ENCODE data around the gene U2AF1L4. TPM values are rescaled to one million over a fixed set of nuclear protein-coding genes. Genes with fewer than 3 reads are reported as not detected.

The U2AF1L4 gene
- total RNA-seq, 2 donors from 2014 or later: 14.6 to 45.0 TPM

- intact Hi-C loops (cut with DNase I): loop anchor here (5.0 to 10.0 kb wide), 2 partner anchors 179 to 297 kb away; partner anchors contain the start of genes LRFN3, THAP8 and WDR62
- WGBS: under 1% methylated on average over 53 of the region's 53 CpGs
- Histone ChIP-seq H3K27ac (peak within 1 kb of the TSS; percentile 88 to 93), H3K36me3 (peaks cover 0 to 11% of the 10 kb centered on the region in 2 donors), H3K27me3 (replicated peaks; ENCODE audit: insufficient read depth) (no peaks in the 10 kb centered on the region), H3K9me3 (no peaks in the 10 kb centered on the region), H3K4me3 (peak within 1 kb of the TSS; percentile 69 to 97), H3K4me1 (replicated peaks) (peaks cover 6% of the 10 kb centered on the region)
- peak; percentile 99 for DNase-seq (ENCODE audit: low spot score)
- peak; percentile 93 for TF ChIP-seq POLR2AphosphoS5 (IDR thresholded peaks at IDR 0.05)
- TF ChIP-seq POLR2A (IDR thresholded peaks at IDR 0.05): peak; percentile 72
- TF ChIP-seq CTCF (IDR thresholded peaks at IDR 0.05): peak in 1 of 4 experiments; percentile 18
Observed at GRCh38 chr19:35757749-35758608, 12.8 kb upstream of the U2AF1L4 start, which contains the start of gene PROSER3. Gene PROSER3, plus strand, starts transcription at chr19:35758176. Its CDS starts 40 bp downstream, at chr19:35758216.

- no peaks in the 10 kb centered on the region for H3K9me3 ChIP-seq
- DNase-seq (ENCODE audit: low spot score): no peak
- TF ChIP-seq POLR2A (IDR thresholded peaks at IDR 0.05): no peak
- no peak for TF ChIP-seq CTCF (IDR thresholded peaks at IDR 0.05)
- no peak for TF ChIP-seq POLR2AphosphoS5 (IDR thresholded peaks at IDR 0.05)
- H3K27ac ChIP-seq: peak overlapping the region; percentile 73 to 79
- H3K4me3 ChIP-seq: peak overlapping the region; percentile 69 to 97
- 8% methylated on average over 19 of the region's 19 CpGs for WGBS
- peaks cover 0 to 17% of the 10 kb centered on the region in 2 donors for H3K36me3 ChIP-seq
- H3K4me1 ChIP-seq (replicated peaks): peaks cover 6% of the 10 kb centered on the region
- intact Hi-C loops (cut with DNase I): loop anchor here (5.0 to 10.0 kb wide), 2 partner anchors 180 to 298 kb away; partner anchors contain the start of genes LRFN3, THAP8 and WDR62
- no peaks in the 10 kb centered on the region for H3K27me3 ChIP-seq (replicated peaks; ENCODE audit: insufficient read depth)
Observed at GRCh38 chr19:35757231-35757748, 12.1 kb upstream of the U2AF1L4 start.

- H3K9me3 ChIP-seq: no peaks in the 10 kb centered on the region
- WGBS: 20% methylated on average over 51 of the region's 52 CpGs
- H3K4me3 ChIP-seq: peak within 1 kb of the TSS; percentile 69 to 97
- TF ChIP-seq POLR2AphosphoS5 (IDR thresholded peaks at IDR 0.05) (no peak), POLR2A (IDR thresholded peaks at IDR 0.05) (no peak), CTCF (IDR thresholded peaks at IDR 0.05) (no peak)
- no peaks in the 10 kb centered on the region for H3K27me3 ChIP-seq (replicated peaks; ENCODE audit: insufficient read depth)
- intact Hi-C loops (cut with DNase I): loop anchor here (5.0 to 10.0 kb wide), 2 partner anchors 181 to 298 kb away; partner anchors contain the start of genes LRFN3, THAP8 and WDR62
- peaks cover 6% of the 10 kb centered on the region for H3K4me1 ChIP-seq (replicated peaks)
- peaks cover 0 to 17% of the 10 kb centered on the region in 2 donors for H3K36me3 ChIP-seq
- H3K27ac ChIP-seq: peak within 1 kb of the TSS; percentile 73 to 79
- no peak for DNase-seq (ENCODE audit: low spot score)
Observed at GRCh38 chr19:35756377-35757230, 11.4 kb upstream of the U2AF1L4 start, which contains the start of gene HSPB6. Gene HSPB6, minus strand, starts transcription at chr19:35757029. Its CDS starts 21 bp downstream, at chr19:35757008.

- H3K4me1 ChIP-seq (replicated peaks): peaks cover 6% of the 10 kb centered on the region
- H3K27me3 ChIP-seq (replicated peaks; ENCODE audit: insufficient read depth): no peaks in the 10 kb centered on the region
- H3K4me3 ChIP-seq: peak overlapping the region; percentile 27 to 97
- intact Hi-C loops (cut with DNase I): loop anchor here (5.0 to 10.0 kb wide), 2 partner anchors 182 to 299 kb away; partner anchors contain the start of genes LRFN3, THAP8 and WDR62
- H3K36me3 ChIP-seq: peaks cover 0 to 17% of the 10 kb centered on the region in 2 donors
- H3K9me3 ChIP-seq: no peaks in the 10 kb centered on the region
- WGBS: 17% methylated on average over 62 of the region's 74 CpGs
- TF ChIP-seq CTCF (IDR thresholded peaks at IDR 0.05): no peak
- TF ChIP-seq POLR2A (IDR thresholded peaks at IDR 0.05): no peak
- TF ChIP-seq POLR2AphosphoS5 (IDR thresholded peaks at IDR 0.05): no peak
- H3K27ac ChIP-seq: peak overlapping the region; percentile 73 to 79
- DNase-seq (ENCODE audit: low spot score): peak; percentile 38
Observed at GRCh38 chr19:35755550-35756376, 10.5 kb upstream of the U2AF1L4 start.
